Activated B cell treated with CpG ODN at 0.5 μM for 24 hours (primary cell): ENCODE measurements around the gene ADGRG4. TPM values are rescaled to one million over a fixed set of nuclear protein-coding genes. Genes with fewer than 3 reads are reported as not detected.

ENCODE experiments used
- ATAC-seq: fragments of 200-7000 bp; cut with Tn5 transposase; one replicate; pipeline ENCODE4 v1.10.0; 2021; ENCODE audit warnings: low read depth, mild to moderate bottlenecking, moderate library complexity
- CTCF ChIA-PET: fragments of 350-600 bp; sonication (Branson Sonifier 250); formaldehyde crosslinking; loops from one replicate; lab custom pipeline; 2021; ENCODE audit warnings: antibody characterized with exemption; lab: Charles Lee
- POLR2A ChIA-PET: fragments of 350-600 bp; sonication (Branson Sonifier 250); formaldehyde crosslinking; loops from one replicate; lab custom pipeline; 2021; ENCODE audit warnings: antibody characterized with exemption; lab: Charles Lee
- DNase-seq: peaks from one replicate; pipeline ENCODE4 v3.0.0; 2022
- H3K27ac Mint-ChIP-seq: one replicate; pipeline ENCODE4 v1.8.0; 2020; ENCODE audit warnings: mixed read lengths
- H3K27me3 Mint-ChIP-seq: one replicate; pipeline ENCODE4 v1.8.0; 2021; ENCODE audit warnings: mixed read lengths
- H3K36me3 Mint-ChIP-seq: one replicate; pipeline ENCODE4 v1.8.0; 2021; ENCODE audit warnings: low read depth, mixed read lengths
- H3K4me1 Mint-ChIP-seq: one replicate; pipeline ENCODE4 v1.8.0; 2021; ENCODE audit warnings: mixed read lengths
- H3K4me3 Mint-ChIP-seq: one replicate; pipeline ENCODE4 v1.8.0; 2020; ENCODE audit warnings: mild to moderate bottlenecking, mixed read lengths
- H3K9me3 Mint-ChIP-seq: one replicate; pipeline ENCODE4 v1.8.0; 2020; ENCODE audit warnings: mixed read lengths
- CTCF ChIP-seq: fragments of 200-600 bp; IDR thresholded peaks from one replicate; pipeline ENCODE4 v1.8.0; 2022; ENCODE audit warnings: antibody characterized with exemption, mild to moderate bottlenecking
- intact Hi-C: fragments of 100-400 bp; cut with micrococcal nuclease; formaldehyde crosslinking; loops from one replicate; pipeline ENCODE4 v1.15.1; 2024
- total RNA-seq: library from RNA; stranded (reverse); gene quantifications from 2 replicates; pipeline ENCODE4 v1.2.3, GENCODE V29; 2022

The ADGRG4 gene
- total RNA-seq, 1 donor from 2014 or later: not detected

DNA sequence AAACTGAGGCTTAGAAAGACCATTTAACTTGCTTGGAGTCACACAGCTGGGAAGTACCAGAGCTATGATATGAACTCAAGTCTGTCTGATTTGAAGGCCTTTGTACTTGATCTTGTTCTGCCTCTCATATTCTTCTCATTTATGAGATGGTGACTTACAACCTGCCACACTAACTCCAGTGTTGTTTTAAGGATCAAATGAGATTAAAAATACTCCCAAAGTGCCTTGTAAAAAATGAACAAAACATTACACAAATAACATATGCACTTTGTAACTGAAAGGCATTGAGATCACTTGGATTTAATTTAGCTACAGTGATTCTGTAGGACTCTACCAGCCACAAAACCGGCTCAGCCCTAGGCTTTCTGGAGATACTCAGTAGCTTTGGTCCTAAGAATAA lies 33.9 kb upstream of the ADGRG4 start:
- ChIA-PET CTCF (interaction anchor here (1.3 to 4.6 kb wide), 3 partner anchors 11 to 238 kb away, joined by 3 to 66 read pairs (median 12); no protein-coding TSS in a partner anchor), POLR2A (no interaction called here)
- no peak overlapping the region for H3K27ac Mint-ChIP-seq
- TF ChIP-seq CTCF: no peak
- H3K36me3 Mint-ChIP-seq: no peaks in the 10 kb centered on the region
- intact Hi-C loops: loop anchor here (5.0 kb wide), 1 partner anchor 105 kb away; no protein-coding TSS in a partner anchor
- ATAC-seq: no peak
- no peaks in the 10 kb centered on the region for H3K9me3 Mint-ChIP-seq
- no peak for DNase-seq
- H3K4me1 Mint-ChIP-seq: peaks cover 8% of the 10 kb centered on the region
- no peak overlapping the region for H3K4me3 Mint-ChIP-seq
- no peaks in the 10 kb centered on the region for H3K27me3 Mint-ChIP-seq

- DNase-seq: no peak
- H3K4me3 Mint-ChIP-seq: no peak overlapping the region
- intact Hi-C loops: loop anchor here (1.0 to 5.0 kb wide), 2 partner anchors 106 to 240 kb away; no protein-coding TSS in a partner anchor
- POLR2A ChIA-PET: no interaction called here
- ATAC-seq: peak; percentile 45
- H3K27me3 Mint-ChIP-seq: no peaks in the 10 kb centered on the region
- no peaks in the 10 kb centered on the region for H3K36me3 Mint-ChIP-seq
- H3K9me3 Mint-ChIP-seq: no peaks in the 10 kb centered on the region
- no peak for TF ChIP-seq CTCF
- H3K4me1 Mint-ChIP-seq: peaks cover 8% of the 10 kb centered on the region
- no peak overlapping the region for H3K27ac Mint-ChIP-seq
- CTCF ChIA-PET: interaction anchor here (0.6 to 4.6 kb wide), 5 partner anchors 21 to 281 kb away, joined by 3 to 66 read pairs (median 3); no protein-coding TSS in a partner anchor
Measured at GRCh38 chrX:136268051-136269048, 32.4 kb upstream of the ADGRG4 start.

- no peak for ATAC-seq
- intact Hi-C loops: loop anchor here (5.0 kb wide), 2 partner anchors 108 to 422 kb away; no protein-coding TSS in a partner anchor
- Mint-ChIP-seq H3K4me1 (peaks cover 8% of the 10 kb centered on the region), H3K9me3 (no peaks in the 10 kb centered on the region), H3K36me3 (no peaks in the 10 kb centered on the region), H3K27ac (no peak overlapping the region), H3K4me3 (no peak overlapping the region), H3K27me3 (no peaks in the 10 kb centered on the region)
- ChIA-PET POLR2A (interaction anchor here (1.0 kb wide), 1 partner anchor 13 kb away, joined by 5 read pairs; no protein-coding TSS in a partner anchor), CTCF (interaction anchor here (1.0 to 4.6 kb wide), 3 partner anchors 48 to 425 kb away, joined by 3 to 66 read pairs (median 3); no protein-coding TSS in a partner anchor)
- DNase-seq: no peak
- TF ChIP-seq CTCF: no peak
Measured at GRCh38 chrX:136269921-136270320, 30.8 kb upstream of the ADGRG4 start.

DNA sequence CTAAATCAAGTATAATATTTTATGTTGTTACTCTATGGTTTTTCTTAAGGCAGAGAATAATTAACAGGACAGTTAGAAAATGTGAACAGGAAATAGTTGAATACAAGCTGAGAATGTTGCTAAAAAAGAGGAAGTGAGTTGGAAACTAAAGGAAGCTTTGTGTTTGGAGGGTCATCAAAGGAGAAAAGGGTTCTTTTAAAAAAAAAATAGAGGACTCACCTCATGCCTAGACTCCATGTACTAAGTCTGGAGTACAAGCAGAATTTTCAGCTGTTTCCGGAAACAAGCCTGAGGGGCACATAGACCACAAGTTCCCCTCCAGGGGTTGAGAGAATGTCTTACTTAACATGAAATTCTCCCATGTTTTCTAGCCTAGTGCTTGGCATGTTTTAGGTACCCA lies 29.5 kb upstream of the ADGRG4 start:
- DNase-seq (no peak), ATAC-seq (no peak)
- CTCF ChIA-PET: interaction anchor here (1.6 to 1.8 kb wide), 2 partner anchors 241 to 243 kb away, joined by 4 to 11 read pairs; no protein-coding TSS in a partner anchor
- H3K4me1 Mint-ChIP-seq: peaks cover 8% of the 10 kb centered on the region
- no peaks in the 10 kb centered on the region for H3K9me3 Mint-ChIP-seq
- POLR2A ChIA-PET: no interaction called here
- intact Hi-C loops: loop anchor here (5.0 kb wide), 1 partner anchor 421 kb away; no protein-coding TSS in a partner anchor
- no peak overlapping the region for H3K4me3 Mint-ChIP-seq
- H3K27ac Mint-ChIP-seq: no peak overlapping the region
- no peaks in the 10 kb centered on the region for H3K27me3 Mint-ChIP-seq
- no peaks in the 10 kb centered on the region for H3K36me3 Mint-ChIP-seq
- no peak for TF ChIP-seq CTCF
